H1 (cell line): ENCODE measurements around the gene KLK5. TPM values are rescaled to one million over a fixed set of nuclear protein-coding genes. Genes with fewer than 3 reads are reported as not detected.
A peak's percentile ranks its signal among the peaks of the same experiment; 100 is the strongest.

ENCODE experiments used
- CTCF ChIA-PET: fragments of 300-600 bp; sonication (Branson Sonifier 250); formaldehyde crosslinking; loops from one replicate; lab custom pipeline; 2021; ENCODE audit not compliant: partially characterized antibody; lab: Charles Lee
- POLR2A ChIA-PET: fragments of 300-600 bp; sonication (Branson Sonifier 250); formaldehyde crosslinking; loops from one replicate; lab custom pipeline; 2021; ENCODE audit warnings: inconsistent platforms; ENCODE audit not compliant: partially characterized antibody; lab: Charles Lee
- DNase-seq, 2 experiments: peaks; one replicate each; pipeline versions ENCODE4 v3.0.0 to v3.0.0-alpha.2; 2010 to 2022; ENCODE audit warnings: low spot score in 2 of 2, low read depth in 1 of 2, mixed read lengths in 1 of 2
- FAIRE-seq: peaks from 2 replicates; lab custom pipeline; 2011; peaks lifted over from hg19 to GRCh38; lab: Jason Lieb, UNC
- H2AFZ ChIP-seq: 2 replicates; pipeline ENCODE4 v1.8.1; 2012; ENCODE audit warnings: low read length, inconsistent platforms
- H2AK5ac ChIP-seq: 2 replicates; pipeline ENCODE4 v1.6.1; 2013; ENCODE audit warnings: low read depth, low read length
- H2BK120ac ChIP-seq: replicated peaks from 2 replicates; pipeline ENCODE3; 2013; ENCODE audit warnings: low read depth, low read length, inconsistent platforms
- H2BK12ac ChIP-seq: 2 replicates; pipeline ENCODE4 v1.6.1; 2013; ENCODE audit warnings: low read depth, low read length
- H2BK15ac ChIP-seq: 2 replicates; pipeline ENCODE4 v1.6.1; 2013; ENCODE audit warnings: low read length
- H2BK20ac ChIP-seq: 2 replicates; pipeline ENCODE4 v1.6.1; 2013; ENCODE audit warnings: low read length
- H2BK5ac ChIP-seq: 2 replicates; pipeline ENCODE4 v1.6.1; 2013; ENCODE audit warnings: low read depth, low read length
- H3K14ac ChIP-seq: 2 replicates; pipeline ENCODE4 v1.6.1; 2013; ENCODE audit warnings: inconsistent platforms; ENCODE audit not compliant: insufficient read length
- H3K18ac ChIP-seq: 2 replicates; pipeline ENCODE4 v1.6.1; 2013; ENCODE audit warnings: low read length; ENCODE audit errors: extremely low read depth
- H3K23ac ChIP-seq: 2 replicates; pipeline ENCODE4 v1.6.1; 2013; ENCODE audit warnings: inconsistent platforms; ENCODE audit not compliant: insufficient read length
- H3K23me2 ChIP-seq: 2 replicates; pipeline ENCODE4 v1.6.1; 2013; ENCODE audit warnings: low read depth, low read length
- H3K27ac ChIP-seq: 2 replicates; pipeline ENCODE4 v1.6.1; 2011; ENCODE audit warnings: low read depth, low read length, inconsistent platforms
- H3K27me3 ChIP-seq, 4 experiments: replicated peaks in 1 of 4; 1 replicate in 1 of 4; 2 replicates in 3 of 4; pipeline versions ENCODE4 v1.6.1 to v1.8.1; 2011 to 2013; ENCODE audit warnings: low read length in 3 of 4, mild to moderate bottlenecking in 3 of 4, inconsistent platforms in 2 of 4, mixed read lengths in 2 of 4, moderate library complexity in 1 of 4; ENCODE audit not compliant: control insufficient read depth in 3 of 4, insufficient read depth in 3 of 4; ENCODE audit errors: extremely low read depth in 1 of 4
- H3K36me3 ChIP-seq, 4 experiments: 2 replicates each; pipeline versions ENCODE4 v1.6.1 to v1.8.1; 2011 to 2013; ENCODE audit warnings: mild to moderate bottlenecking in 4 of 4, low read length in 3 of 4, moderate library complexity in 2 of 4, control low read depth in 1 of 4, inconsistent platforms in 1 of 4; ENCODE audit not compliant: insufficient read depth in 4 of 4, control insufficient read depth in 2 of 4
- H3K4ac ChIP-seq: replicated peaks from 2 replicates; pipeline ENCODE3; 2013; ENCODE audit warnings: low read length, low read depth, mixed read lengths, inconsistent platforms; ENCODE audit not compliant: insufficient read length
- H3K4me1 ChIP-seq, 4 experiments: replicated peaks in 1 of 4; 1 replicate in 1 of 4; 2 replicates in 3 of 4; pipeline versions ENCODE4 v1.6.1 to v1.8.1; 2011 to 2013; ENCODE audit warnings: low read length in 3 of 4, inconsistent platforms in 2 of 4, mixed read lengths in 1 of 4; ENCODE audit not compliant: insufficient read depth in 4 of 4, control insufficient read depth in 3 of 4
- H3K4me2 ChIP-seq, 2 experiments: 2 replicates each; pipeline versions ENCODE4 v1.6.1 to v1.8.1; 2011 to 2013; ENCODE audit warnings: low read depth in 2 of 2, low read length in 2 of 2, control low read depth in 1 of 2, inconsistent platforms in 1 of 2, mild to moderate bottlenecking in 1 of 2; ENCODE audit not compliant: insufficient read depth in 1 of 2
- H3K4me3 ChIP-seq, 4 experiments: fragments of 200-600, 300-600 bp in 1 of 4; sonication (generic), shearing (Covaris generic), sonication (Bioruptor Twin) in 1 of 4; 2 replicates each; pipeline versions ENCODE4 v1.5.1 to v1.8.1; 2011 to 2016; ENCODE audit warnings: low read length in 4 of 4, low read depth in 3 of 4, control low read depth in 2 of 4, inconsistent platforms in 2 of 4, mild to moderate bottlenecking in 2 of 4, mixed read lengths in 1 of 4, moderate library complexity in 1 of 4; ENCODE audit not compliant: insufficient read depth in 2 of 4; ENCODE audit errors: extremely low read depth in 1 of 4
- H3K56ac ChIP-seq: replicated peaks from 2 replicates; pipeline ENCODE3; 2013; ENCODE audit warnings: low read depth, mild to moderate bottlenecking, mixed read lengths, low read length, inconsistent platforms; ENCODE audit not compliant: insufficient read length
- H3K79me1 ChIP-seq: 2 replicates; pipeline ENCODE4 v1.6.1; 2013; ENCODE audit warnings: low read depth, low read length, control low read depth
- H3K79me2 ChIP-seq, 2 experiments: 2 replicates each; pipeline versions ENCODE4 v1.6.1 to v1.8.1; 2012 to 2013; ENCODE audit warnings: low read length in 2 of 2, mild to moderate bottlenecking in 2 of 2, inconsistent platforms in 1 of 2; ENCODE audit not compliant: insufficient read depth in 2 of 2, control insufficient read depth in 1 of 2
- H3K9ac ChIP-seq, 4 experiments: replicated peaks in 1 of 4; 1 replicate in 1 of 4; 2 replicates in 3 of 4; pipeline versions ENCODE4 v1.6.1 to v1.8.1; 2011 to 2013; ENCODE audit warnings: low read depth in 3 of 4, low read length in 3 of 4, control low read depth in 2 of 4, mild to moderate bottlenecking in 2 of 4, moderate library complexity in 2 of 4, inconsistent platforms in 1 of 4; ENCODE audit errors: extremely low read depth in 1 of 4
- H3K9me3 ChIP-seq, 2 experiments: 2 replicates each; pipeline versions ENCODE4 v1.6.1 to v1.8.1; 2012 to 2013; ENCODE audit warnings: mild to moderate bottlenecking in 2 of 2, moderate library complexity in 2 of 2, control low read depth in 1 of 2, inconsistent platforms in 1 of 2, low read depth in 1 of 2, low read length in 1 of 2, mixed read lengths in 1 of 2; ENCODE audit not compliant: insufficient read depth in 2 of 2
- H4K20me1 ChIP-seq, 2 experiments: replicated peaks in 1 of 2; 2 replicates each; pipeline versions ENCODE3 to v1.8.1; 2011 to 2013; ENCODE audit warnings: inconsistent platforms in 2 of 2, low read length in 2 of 2, mild to moderate bottlenecking in 1 of 2; ENCODE audit not compliant: insufficient read depth in 2 of 2, control insufficient read depth in 1 of 2
- H4K5ac ChIP-seq: 2 replicates; pipeline ENCODE4 v1.6.1; 2013; ENCODE audit warnings: low read length, low read depth, mixed read lengths, inconsistent platforms; ENCODE audit not compliant: insufficient read length
- H4K8ac ChIP-seq: 2 replicates; pipeline ENCODE4 v1.8.0; 2013; ENCODE audit warnings: mild to moderate bottlenecking, moderate library complexity, low read length, inconsistent platforms; ENCODE audit not compliant: insufficient read depth; ENCODE audit errors: extremely low read depth
- H4K91ac ChIP-seq: replicated peaks from 2 replicates; pipeline ENCODE3; 2013; ENCODE audit warnings: low read length, mixed read lengths, inconsistent platforms; ENCODE audit not compliant: insufficient read length
- ASH2L ChIP-seq: fragments of 200-600, 300-600 bp; sonication (generic); IDR thresholded peaks from one replicate; pipeline ENCODE4 v1.7.1; 2017; ENCODE audit warnings: low read length
- BRCA1 ChIP-seq: IDR thresholded peaks from 2 replicates; pipeline ENCODE4 v1.6.1; 2012; ENCODE audit warnings: low read depth, low read length, improper control_type of control experiment
- FOSL1 ChIP-seq: IDR thresholded peaks from 2 replicates; pipeline ENCODE4 v1.6.1; 2011; ENCODE audit warnings: mild to moderate bottlenecking, low read depth, low read length, moderate library complexity; ENCODE audit not compliant: insufficient read depth
- GABPA ChIP-seq: IDR thresholded peaks from 2 replicates; pipeline ENCODE4 v1.6.1; 2011; ENCODE audit warnings: mild to moderate bottlenecking, low read length, moderate library complexity, borderline replicate concordance; ENCODE audit not compliant: insufficient read depth
- GTF2F1 ChIP-seq: IDR thresholded peaks from 2 replicates; pipeline ENCODE4 v1.6.1; 2012; ENCODE audit warnings: low read depth, low read length, improper control_type of control experiment, borderline replicate concordance
- HDAC6 ChIP-seq: IDR thresholded peaks from one replicate; pipeline ENCODE4 v1.7.1; 2012; ENCODE audit warnings: low read depth, mild to moderate bottlenecking, inconsistent platforms, low read length, moderate library complexity
- NANOG ChIP-seq: IDR thresholded peaks from 2 replicates; pipeline ENCODE4 v1.6.1; 2011; ENCODE audit warnings: low read length, low read depth, mild to moderate bottlenecking, inconsistent platforms; ENCODE audit not compliant: insufficient read depth, poor library complexity, severe bottlenecking
- POLR2A ChIP-seq, 2 experiments: IDR thresholded peaks; 1 replicate in 1 of 2; 2 replicates in 1 of 2; pipeline ENCODE4 v1.6.1; 2011; ENCODE audit warnings: low read depth in 2 of 2, low read length in 2 of 2, mild to moderate bottlenecking in 2 of 2; ENCODE audit errors: control extremely low read depth in 1 of 2
- RFX5 ChIP-seq: IDR thresholded peaks from 2 replicates; pipeline ENCODE4 v1.6.1; 2011; ENCODE audit warnings: low read depth, low read length, improper control_type of control experiment, borderline replicate concordance
- RNF2 ChIP-seq: fragments of 200-900, 300-1000 bp; sonication (generic); IDR thresholded peaks from 2 replicates; pipeline ENCODE4 v1.7.1; 2016; ENCODE audit warnings: borderline replicate concordance, low read depth, mild to moderate bottlenecking, antibody characterized with exemption, low read length; ENCODE audit not compliant: poor library complexity, severe bottlenecking; ENCODE audit errors: missing control alignments
- SIN3A ChIP-seq, 2 experiments: IDR thresholded peaks in 1 of 2; conservative IDR thresholded peaks in 1 of 2; 2 replicates each; pipeline ENCODE4 v1.6.1; 2011 to 2012; ENCODE audit warnings: low read length in 2 of 2, improper control_type of control experiment in 1 of 2, low read depth in 1 of 2, mild to moderate bottlenecking in 1 of 2
- SUZ12 ChIP-seq: fragments of 200-600 bp; sonication (generic); IDR thresholded peaks from 2 replicates; pipeline ENCODE4 v1.6.1; 2012; ENCODE audit warnings: mild to moderate bottlenecking, inconsistent platforms, low read length, moderate library complexity, mixed read lengths
- WGBS, 2 experiments: shearing (Covaris generic) in 1 of 2; methylation state at CpG; one replicate each; pipeline versions ENCODE4 v1.1.6 to v1.1.7; 2013 to 2015; ENCODE audit warnings: low lambda C conversion rate in 2 of 2, mixed read lengths in 2 of 2, inconsistent platforms in 1 of 2, low coverage in 1 of 2, missing lambda C conversion rate in 1 of 2; ENCODE audit not compliant: insufficient replicate concordance in 2 of 2, insufficient coverage in 1 of 2, insufficient read length in 1 of 2; ENCODE audit errors: extremely low coverage in 1 of 2, missing lambda C conversion rate in 1 of 2; 5-methylcytosine and 5-hydroxymethylcytosine counted together
- polyA plus RNA-seq, 7 experiments: library from polyadenylated mRNA; depleted of rRNA in 3 of 7; stranded (reverse) in 5 of 7; unstranded in 2 of 7; fragments of >200 nt in 5 of 7; fragments of 200-250 nt in 2 of 7; gene quantifications; 1 replicate in 5 of 7; 2 replicates in 1 of 7; 4 replicates in 1 of 7; pipeline versions ENCODE4 v1.2.1 to v1.2.3, GENCODE V29; 2011 to 2013; ENCODE audit warnings: missing spikeins in 2 of 7, mixed read lengths in 2 of 7
- total RNA-seq: library from RNA; stranded (reverse); fragmentation: NEBNext Ultra II Directional; extraction: Animal tissue kit (Norgen Biotek cat#: 25700); gene quantifications from 2 replicates; pipeline ENCODE4 v1.2.1, GENCODE V29; 2021

The KLK5 gene
- total and polyA plus RNA-seq, 2 of the 8 experiments (the other 6 are each of a cell fraction or from before 2014, with no cell fraction given): 0.76 to 2.0 TPM

- peak overlapping the region; percentile 78; the same call in 1 of the 2 replicates for H2BK12ac ChIP-seq
- H2BK120ac ChIP-seq: no peak overlapping the region
- no peak overlapping the region for H3K4ac ChIP-seq
- H3K18ac ChIP-seq: 0 out of 2 replicates have a peak overlapping the region, but pooled peaks have one; percentile 20
- H4K5ac ChIP-seq: no peak overlapping the region
- H2BK5ac ChIP-seq: no peak overlapping the region
- H4K91ac ChIP-seq: peak overlapping the region; percentile 69
- no peaks in the 10 kb centered on the region for H3K79me2 ChIP-seq
- peaks cover 0 to 20% (median 6%) of the 10 kb centered on the region in 4 experiments; a peak in 6 of 7 replicates for H3K4me1 ChIP-seq
- H4K8ac ChIP-seq: no peak overlapping the region
- H4K20me1 ChIP-seq: no peaks in the 10 kb centered on the region
- no peak overlapping the region for H2BK20ac ChIP-seq
- H3K56ac ChIP-seq: no peak overlapping the region
- H3K4me3 ChIP-seq: peak overlapping the region in 2 of 4 experiments; percentile 15 to 29; a peak in 2 of 8 replicates
- ChIA-PET POLR2A (interaction anchor here (1.0 kb wide), 1 partner anchor 16 kb away, joined by 3 read pairs; no protein-coding TSS in a partner anchor), CTCF (interaction anchor here (0.9 to 3.7 kb wide), 7 partner anchors 13 to 97 kb away, joined by 3 to 19 read pairs (median 4); no protein-coding TSS in a partner anchor)
- H3K9me3 ChIP-seq: no peaks in the 10 kb centered on the region
- DNase-seq (no peak), FAIRE-seq (no peak)
- H3K14ac ChIP-seq: no peak overlapping the region
- 0 out of 2 replicates have a peak overlapping the region, but pooled peaks have one; percentile 67 for H2AFZ ChIP-seq
- no peak overlapping the region for H2AK5ac ChIP-seq
- no peaks in the 10 kb centered on the region for H3K36me3 ChIP-seq
- H2BK15ac ChIP-seq: peak overlapping the region; percentile 46; the same call in 1 of the 2 replicates
- no peak overlapping the region for H3K9ac ChIP-seq
- peak overlapping the region; percentile 26 to 71; a peak in 2 of 4 replicates for H3K4me2 ChIP-seq
- no peak overlapping the region for H3K27ac ChIP-seq
- H3K23ac ChIP-seq: no peak overlapping the region
- TF ChIP-seq RFX5: no peak
- TF ChIP-seq ASH2L: no peak
- no peak for TF ChIP-seq GABPA
- no peak for TF ChIP-seq FOSL1
- no peak for TF ChIP-seq SUZ12
- no peak for TF ChIP-seq GTF2F1
- no peak for TF ChIP-seq RNF2
- TF ChIP-seq SIN3A (conservative IDR thresholded peaks at IDR 0.05 in 1 of 2, IDR thresholded peaks at IDR 0.05 in 1 of 2; ENCODE audit: low read depth in 1 of 2, low read length in 2 of 2): no peak
- TF ChIP-seq BRCA1: no peak
- no peak for TF ChIP-seq NANOG
- no peak for TF ChIP-seq POLR2A (IDR thresholded peaks at IDR 0.05; ENCODE audit: control extremely low read depth in 1 of 2, low read depth in 2 of 2, low read length in 2 of 2)
- no peak for TF ChIP-seq HDAC6
- H3K79me1 ChIP-seq: no peaks in the 10 kb centered on the region
- 87% methylated on average over 10 of the region's 10 CpGs; no CpG with 5 or more reads in 1 of the 2 experiments for WGBS, 2 experiments
- H3K27me3 ChIP-seq: no peaks in the 10 kb centered on the region; a peak in 1 of 7 replicates
- H3K23me2 ChIP-seq: no peaks in the 10 kb centered on the region
These were observed 47.6 kb upstream of the KLK5 start for GRCh38 chr19:51000426-51000825.
